Activated naive CD4-positive, alpha-beta T cell treated with anti-CD3 and anti-CD28 coated beads, Interleukin-2, amount 50 U/mL, for 24 hours (primary cell): Measurements from ENCODE around the gene NLRP3.
A peak's percentile ranks its signal among the peaks of the same experiment; 100 is the strongest.

Experiments
- H3K27ac Mint-ChIP-seq: one replicate; pipeline ENCODE4 v1.8.0; 2021; ENCODE audit warnings: mild to moderate bottlenecking, mixed read lengths
- H3K27me3 Mint-ChIP-seq: one replicate; pipeline ENCODE4 v1.8.0; 2021; ENCODE audit warnings: mixed read lengths
- H3K36me3 Mint-ChIP-seq: one replicate; pipeline ENCODE4 v1.8.0; 2021; ENCODE audit warnings: mixed read lengths
- H3K4me1 Mint-ChIP-seq: one replicate; pipeline ENCODE4 v1.8.0; 2021; ENCODE audit warnings: mixed read lengths
- H3K4me3 Mint-ChIP-seq: one replicate; pipeline ENCODE4 v1.8.0; 2021; ENCODE audit warnings: mild to moderate bottlenecking, mixed read lengths
- H3K9me3 Mint-ChIP-seq: one replicate; pipeline ENCODE4 v1.8.0; 2021; ENCODE audit warnings: mixed read lengths

NLRP3 gene

GRCh38 chr1:247409869-247410544 lies 6.0 kb upstream of the NLRP3 start:
- Mint-ChIP-seq H3K4me3 (peak overlapping the region; percentile 62), H3K36me3 (no peaks in the 10 kb centered on the region), H3K4me1 (peaks cover 53% of the 10 kb centered on the region), H3K27ac (peak overlapping the region; percentile 73), H3K9me3 (no peaks in the 10 kb centered on the region), H3K27me3 (no peaks in the 10 kb centered on the region)

DNA sequence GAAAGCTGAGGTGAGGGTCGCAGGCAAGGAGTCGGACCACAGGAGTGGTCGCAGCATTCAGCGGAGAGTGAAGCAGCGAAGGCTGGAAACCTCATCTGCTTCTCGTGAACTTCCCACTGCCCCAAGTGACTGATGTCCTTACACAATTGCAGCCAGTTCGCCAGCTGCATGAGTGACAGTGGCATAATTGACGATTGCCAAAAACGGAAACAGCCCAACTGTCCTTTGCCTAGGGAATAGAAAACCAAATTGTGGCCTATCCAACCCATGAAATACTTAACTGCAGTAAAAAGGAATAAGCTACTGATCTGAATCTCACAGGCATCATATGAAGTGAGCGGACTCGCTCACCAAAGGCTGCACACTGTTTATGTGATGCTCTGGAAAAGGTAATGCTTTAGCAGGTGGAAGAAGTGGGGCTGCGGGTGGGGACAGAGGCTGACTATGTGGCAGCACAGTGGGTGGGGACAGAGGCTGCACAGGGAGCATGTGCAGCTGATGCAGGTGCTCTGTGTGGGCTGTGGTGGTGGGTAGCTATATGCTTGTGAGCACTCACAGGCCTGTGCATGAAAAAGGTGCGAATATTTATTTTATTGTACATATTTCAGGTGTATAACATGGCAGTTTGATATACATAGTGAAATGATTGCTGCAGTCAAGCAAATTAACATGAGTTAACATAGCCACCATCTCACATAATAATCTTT lies 4.2 kb upstream of the NLRP3 start:
- H3K27me3 Mint-ChIP-seq: no peaks in the 10 kb centered on the region

GRCh38 chr1:247417831-247418230 lies 1.9 kb downstream of the NLRP3 start:
- peaks cover 12% of the 10 kb centered on the region for H3K36me3 Mint-ChIP-seq
- no peaks in the 10 kb centered on the region for H3K27me3 Mint-ChIP-seq
- peaks cover 59% of the 10 kb centered on the region for H3K4me1 Mint-ChIP-seq
- H3K4me3 Mint-ChIP-seq: peak overlapping the region; percentile 51
- no peaks in the 10 kb centered on the region for H3K9me3 Mint-ChIP-seq
- H3K27ac Mint-ChIP-seq: no peak overlapping the region

More for the DNA sequence above, 4.2 kb upstream of the NLRP3 start:
- no peaks in the 10 kb centered on the region for H3K9me3 Mint-ChIP-seq
- H3K4me1 Mint-ChIP-seq: peaks cover 66% of the 10 kb centered on the region
- H3K4me3 Mint-ChIP-seq: no peak overlapping the region
- H3K36me3 Mint-ChIP-seq: no peaks in the 10 kb centered on the region
- H3K27ac Mint-ChIP-seq: no peak overlapping the region

GRCh38 chr1:247419336-247419735 lies 3.4 kb downstream of the NLRP3 start:
- H3K36me3 Mint-ChIP-seq: peaks cover 20% of the 10 kb centered on the region
- peak overlapping the region; percentile 8 for H3K4me3 Mint-ChIP-seq
- no peaks in the 10 kb centered on the region for H3K27me3 Mint-ChIP-seq
- peaks cover 58% of the 10 kb centered on the region for H3K4me1 Mint-ChIP-seq
- no peaks in the 10 kb centered on the region for H3K9me3 Mint-ChIP-seq
- H3K27ac Mint-ChIP-seq: no peak overlapping the region

DNA sequence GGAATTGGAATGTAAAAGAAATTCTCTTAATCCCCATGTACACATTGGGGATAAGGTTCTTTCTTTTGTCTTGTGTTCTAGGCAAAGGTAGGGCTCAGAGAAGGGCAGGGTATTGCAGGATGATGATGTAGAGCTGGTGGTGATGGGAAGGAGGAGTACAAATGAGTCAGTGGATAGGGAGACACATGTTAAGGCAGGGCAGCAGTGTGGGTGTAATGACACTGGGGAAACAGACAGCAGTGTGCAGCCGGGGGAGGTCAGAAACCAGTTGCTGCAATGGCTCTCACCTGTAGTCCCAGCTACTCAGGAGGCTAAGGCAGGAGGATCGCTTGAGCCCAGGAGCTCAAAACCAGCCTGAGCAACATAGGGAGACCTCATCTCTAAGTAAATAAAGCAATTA lies 5.1 kb downstream of the NLRP3 start:
- H3K4me1 Mint-ChIP-seq: peaks cover 44% of the 10 kb centered on the region
- H3K27ac Mint-ChIP-seq: no peak overlapping the region
- H3K9me3 Mint-ChIP-seq: no peaks in the 10 kb centered on the region
- no peak overlapping the region for H3K4me3 Mint-ChIP-seq
- H3K36me3 Mint-ChIP-seq: peaks cover 28% of the 10 kb centered on the region
- H3K27me3 Mint-ChIP-seq: no peaks in the 10 kb centered on the region

GRCh38 chr1:247429496-247429895 lies 13.5 kb downstream of the NLRP3 start:
- Mint-ChIP-seq H3K27me3 (no peaks in the 10 kb centered on the region), H3K4me1 (no peaks in the 10 kb centered on the region), H3K9me3 (no peaks in the 10 kb centered on the region), H3K36me3 (peaks cover 19% of the 10 kb centered on the region), H3K27ac (no peak overlapping the region), H3K4me3 (no peak overlapping the region)

DNA sequence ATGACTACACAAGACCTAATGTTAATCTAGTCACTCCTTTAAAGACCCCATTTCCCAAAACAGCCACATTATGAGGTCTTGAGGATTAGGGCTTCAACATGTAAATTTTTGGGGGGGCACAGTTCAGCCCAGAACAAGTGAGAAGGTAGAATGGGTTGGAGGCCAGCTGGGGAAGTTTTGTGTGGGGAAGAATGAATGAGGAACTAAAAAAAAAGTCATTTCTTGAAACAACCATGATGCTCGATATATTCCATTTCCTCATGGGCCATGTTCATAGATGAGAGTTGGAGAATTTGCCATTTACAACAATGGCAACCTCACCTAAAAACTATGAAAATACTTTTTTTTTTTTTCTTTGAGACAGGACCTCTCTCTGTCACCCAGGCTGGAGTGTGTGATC lies 14.5 kb downstream of the NLRP3 start:
- H3K36me3 Mint-ChIP-seq: peaks cover 20% of the 10 kb centered on the region
- H3K4me1 Mint-ChIP-seq: no peaks in the 10 kb centered on the region
- H3K4me3 Mint-ChIP-seq: no peak overlapping the region
- no peak overlapping the region for H3K27ac Mint-ChIP-seq
- no peaks in the 10 kb centered on the region for H3K27me3 Mint-ChIP-seq
- H3K9me3 Mint-ChIP-seq: no peaks in the 10 kb centered on the region

- Mint-ChIP-seq H3K27ac (no peak overlapping the region), H3K4me1 (no peaks in the 10 kb centered on the region), H3K27me3 (no peaks in the 10 kb centered on the region), H3K36me3 (peaks cover 16% of the 10 kb centered on the region), H3K4me3 (no peak overlapping the region), H3K9me3 (no peaks in the 10 kb centered on the region)
Measured at GRCh38 chr1:247431643-247432042, 15.7 kb downstream of the NLRP3 start.

- Mint-ChIP-seq H3K27ac (no peak overlapping the region), H3K36me3 (peaks cover 23% of the 10 kb centered on the region), H3K4me1 (no peaks in the 10 kb centered on the region), H3K27me3 (no peaks in the 10 kb centered on the region), H3K4me3 (no peak overlapping the region), H3K9me3 (no peaks in the 10 kb centered on the region)
Measured at GRCh38 chr1:247434005-247434404, 18.0 kb downstream of the NLRP3 start.

DNA sequence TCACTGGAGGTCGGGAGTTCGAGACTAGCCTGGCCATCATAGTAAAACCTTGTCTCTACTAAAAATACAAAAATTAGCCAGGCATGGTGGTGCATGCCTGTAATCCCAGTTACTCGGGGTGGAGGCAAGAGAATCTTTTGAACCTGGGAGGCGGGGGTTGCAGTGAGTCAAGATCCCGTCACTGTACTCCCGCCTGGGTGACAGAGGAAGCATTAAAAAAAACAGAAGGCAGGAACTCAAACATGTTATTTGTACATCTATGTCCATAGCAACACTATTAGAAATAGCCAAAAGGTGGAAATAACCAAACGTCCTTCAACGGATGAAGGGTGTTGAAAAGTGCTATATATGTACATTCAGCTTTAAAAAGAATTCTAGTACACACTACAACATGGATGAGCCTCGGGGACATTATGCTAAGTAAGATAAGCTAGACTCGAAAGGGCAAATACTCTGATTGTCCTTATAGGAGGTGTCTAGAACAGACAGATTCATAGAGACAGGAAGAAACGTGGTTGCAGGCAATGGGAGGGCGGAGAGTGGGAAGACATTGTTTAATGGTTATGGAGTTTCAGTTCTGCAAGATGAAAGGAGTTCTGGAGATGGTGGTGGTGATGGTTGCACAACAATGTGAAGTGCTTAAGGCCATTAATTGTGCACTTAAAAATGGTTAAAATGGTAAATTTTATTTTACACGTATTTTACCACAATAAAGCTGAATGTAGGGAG lies 19.2 kb downstream of the NLRP3 start:
- Mint-ChIP-seq H3K27me3 (no peaks in the 10 kb centered on the region), H3K4me3 (no peak overlapping the region), H3K27ac (no peak overlapping the region), H3K4me1 (no peaks in the 10 kb centered on the region), H3K36me3 (peaks cover 25% of the 10 kb centered on the region), H3K9me3 (no peaks in the 10 kb centered on the region)

- Mint-ChIP-seq H3K4me3 (no peak overlapping the region), H3K27me3 (no peaks in the 10 kb centered on the region), H3K4me1 (no peaks in the 10 kb centered on the region), H3K27ac (no peak overlapping the region), H3K9me3 (no peaks in the 10 kb centered on the region), H3K36me3 (peaks cover 28% of the 10 kb centered on the region)
Measured at GRCh38 chr1:247435759-247436147, 19.8 kb downstream of the NLRP3 start.

DNA sequence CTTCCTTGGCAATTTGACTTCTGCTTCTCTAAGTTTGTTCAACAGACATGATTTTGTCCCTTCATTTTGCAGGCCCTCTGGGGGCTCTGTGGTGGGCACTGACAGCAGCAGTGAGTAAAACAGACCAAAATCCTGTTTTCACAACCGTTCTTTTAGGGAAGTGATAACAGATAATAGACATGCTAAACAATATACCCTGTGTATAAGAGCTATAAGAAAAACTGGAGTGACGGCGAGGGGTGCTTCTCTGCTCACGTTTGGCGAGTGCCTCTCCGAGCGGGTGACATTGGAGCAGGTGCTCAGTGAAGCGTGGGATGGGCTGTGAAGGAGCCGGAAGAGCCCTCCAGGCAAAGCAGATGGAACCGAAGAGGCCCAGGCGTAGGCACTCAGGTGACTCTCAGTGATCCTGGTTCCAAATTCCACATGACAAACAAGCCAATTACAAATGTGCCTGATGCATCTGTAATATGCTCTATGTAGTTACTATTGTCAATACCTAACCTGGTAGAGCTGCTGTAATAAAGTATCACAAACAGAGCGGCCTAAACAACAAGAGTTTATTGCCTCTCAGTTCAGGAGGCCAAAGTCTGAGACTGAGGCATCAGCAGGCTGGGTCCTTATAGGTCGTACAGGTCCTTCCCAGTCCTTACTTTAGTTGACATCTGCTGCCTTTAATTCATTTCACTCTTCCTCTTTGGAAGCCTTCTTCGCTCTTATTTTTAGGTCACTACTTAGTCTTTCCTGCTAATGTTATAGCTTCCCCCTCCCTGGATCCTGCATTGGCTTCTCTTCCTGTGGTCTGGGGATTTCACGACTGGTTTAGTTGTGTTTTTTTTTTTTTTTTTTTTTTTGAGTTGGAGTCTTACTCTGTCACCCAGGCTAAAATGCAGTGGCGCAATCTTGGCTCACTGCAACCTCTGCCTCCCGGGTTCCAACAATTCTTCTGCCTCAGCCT lies 21.9 kb downstream of the NLRP3 start:
- Mint-ChIP-seq H3K4me3 (no peak overlapping the region), H3K27ac (no peak overlapping the region), H3K9me3 (no peaks in the 10 kb centered on the region), H3K4me1 (no peaks in the 10 kb centered on the region), H3K36me3 (peaks cover 24% of the 10 kb centered on the region), H3K27me3 (no peaks in the 10 kb centered on the region)

- Mint-ChIP-seq H3K4me3 (no peak overlapping the region), H3K9me3 (no peaks in the 10 kb centered on the region), H3K27me3 (no peaks in the 10 kb centered on the region), H3K4me1 (no peaks in the 10 kb centered on the region), H3K27ac (peak overlapping the region; percentile 9), H3K36me3 (peaks cover 26% of the 10 kb centered on the region)
Measured at GRCh38 chr1:247440001-247440620, 24.1 kb downstream of the NLRP3 start.

DNA sequence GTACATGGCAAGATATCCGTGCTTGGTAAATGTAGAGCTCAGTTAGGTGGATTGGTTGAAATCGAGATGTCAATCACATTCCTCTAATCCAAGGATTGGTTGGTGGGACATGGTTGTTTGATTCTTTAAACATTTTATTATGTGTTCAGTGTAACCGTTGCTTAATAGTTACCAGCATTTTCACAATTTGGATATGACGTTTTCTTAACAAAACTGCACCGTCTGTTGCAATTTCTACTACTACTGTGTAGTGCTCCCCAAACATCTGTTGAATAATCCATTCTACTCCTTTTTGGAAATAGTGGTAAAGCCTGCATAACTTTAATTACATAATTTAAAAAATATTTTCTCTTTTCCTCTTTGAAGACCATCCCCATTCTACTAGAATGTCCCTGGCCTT lies 25.6 kb downstream of the NLRP3 start:
- Mint-ChIP-seq H3K36me3 (peaks cover 34% of the 10 kb centered on the region), H3K27me3 (no peaks in the 10 kb centered on the region), H3K4me1 (no peaks in the 10 kb centered on the region), H3K4me3 (no peak overlapping the region), H3K27ac (no peak overlapping the region), H3K9me3 (no peaks in the 10 kb centered on the region)

DNA sequence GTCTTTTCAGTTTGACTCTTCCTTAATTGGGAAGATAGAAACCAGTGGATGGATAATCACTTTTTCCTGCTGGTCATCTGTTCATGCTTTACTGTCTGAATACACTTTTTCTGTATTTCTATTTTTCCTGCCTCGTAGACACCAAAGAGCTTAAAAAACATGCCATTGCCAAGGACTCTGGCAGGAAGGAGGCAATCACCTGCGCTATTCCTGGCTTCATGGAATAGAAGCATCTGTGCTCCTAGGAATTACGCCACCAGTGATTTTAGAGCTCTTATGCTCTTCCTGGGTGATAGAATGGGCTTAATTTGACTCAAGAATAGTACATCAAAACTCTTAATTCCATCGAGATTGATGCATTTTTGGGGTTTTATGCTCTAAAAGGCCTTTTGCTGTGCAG lies 26.2 kb downstream of the NLRP3 start:
- Mint-ChIP-seq H3K36me3 (peaks cover 37% of the 10 kb centered on the region), H3K4me1 (no peaks in the 10 kb centered on the region), H3K4me3 (no peak overlapping the region), H3K9me3 (no peaks in the 10 kb centered on the region), H3K27ac (no peak overlapping the region), H3K27me3 (no peaks in the 10 kb centered on the region)
